Posterior cingulate gyrus (tissue), 11 donors: ENCODE measurements around the gene VPS54.

Experiments used
- DNase-seq, 10 donors: peaks; one replicate each; pipeline versions ENCODE4 v3.0.0 to v3.0.0-alpha.2; 2020 to 2021; ENCODE audit warnings: mixed read lengths in 3 of 10
- intact Hi-C: fragments of 100-400 bp; cut with DNase I; formaldehyde crosslinking; loops from one replicate; pipeline ENCODE4 v1.15.1; 2023

The VPS54 gene, protein sequence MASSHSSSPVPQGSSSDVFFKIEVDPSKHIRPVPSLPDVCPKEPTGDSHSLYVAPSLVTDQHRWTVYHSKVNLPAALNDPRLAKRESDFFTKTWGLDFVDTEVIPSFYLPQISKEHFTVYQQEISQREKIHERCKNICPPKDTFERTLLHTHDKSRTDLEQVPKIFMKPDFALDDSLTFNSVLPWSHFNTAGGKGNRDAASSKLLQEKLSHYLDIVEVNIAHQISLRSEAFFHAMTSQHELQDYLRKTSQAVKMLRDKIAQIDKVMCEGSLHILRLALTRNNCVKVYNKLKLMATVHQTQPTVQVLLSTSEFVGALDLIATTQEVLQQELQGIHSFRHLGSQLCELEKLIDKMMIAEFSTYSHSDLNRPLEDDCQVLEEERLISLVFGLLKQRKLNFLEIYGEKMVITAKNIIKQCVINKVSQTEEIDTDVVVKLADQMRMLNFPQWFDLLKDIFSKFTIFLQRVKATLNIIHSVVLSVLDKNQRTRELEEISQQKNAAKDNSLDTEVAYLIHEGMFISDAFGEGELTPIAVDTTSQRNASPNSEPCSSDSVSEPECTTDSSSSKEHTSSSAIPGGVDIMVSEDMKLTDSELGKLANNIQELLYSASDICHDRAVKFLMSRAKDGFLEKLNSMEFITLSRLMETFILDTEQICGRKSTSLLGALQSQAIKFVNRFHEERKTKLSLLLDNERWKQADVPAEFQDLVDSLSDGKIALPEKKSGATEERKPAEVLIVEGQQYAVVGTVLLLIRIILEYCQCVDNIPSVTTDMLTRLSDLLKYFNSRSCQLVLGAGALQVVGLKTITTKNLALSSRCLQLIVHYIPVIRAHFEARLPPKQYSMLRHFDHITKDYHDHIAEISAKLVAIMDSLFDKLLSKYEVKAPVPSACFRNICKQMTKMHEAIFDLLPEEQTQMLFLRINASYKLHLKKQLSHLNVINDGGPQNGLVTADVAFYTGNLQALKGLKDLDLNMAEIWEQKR

DNA sequence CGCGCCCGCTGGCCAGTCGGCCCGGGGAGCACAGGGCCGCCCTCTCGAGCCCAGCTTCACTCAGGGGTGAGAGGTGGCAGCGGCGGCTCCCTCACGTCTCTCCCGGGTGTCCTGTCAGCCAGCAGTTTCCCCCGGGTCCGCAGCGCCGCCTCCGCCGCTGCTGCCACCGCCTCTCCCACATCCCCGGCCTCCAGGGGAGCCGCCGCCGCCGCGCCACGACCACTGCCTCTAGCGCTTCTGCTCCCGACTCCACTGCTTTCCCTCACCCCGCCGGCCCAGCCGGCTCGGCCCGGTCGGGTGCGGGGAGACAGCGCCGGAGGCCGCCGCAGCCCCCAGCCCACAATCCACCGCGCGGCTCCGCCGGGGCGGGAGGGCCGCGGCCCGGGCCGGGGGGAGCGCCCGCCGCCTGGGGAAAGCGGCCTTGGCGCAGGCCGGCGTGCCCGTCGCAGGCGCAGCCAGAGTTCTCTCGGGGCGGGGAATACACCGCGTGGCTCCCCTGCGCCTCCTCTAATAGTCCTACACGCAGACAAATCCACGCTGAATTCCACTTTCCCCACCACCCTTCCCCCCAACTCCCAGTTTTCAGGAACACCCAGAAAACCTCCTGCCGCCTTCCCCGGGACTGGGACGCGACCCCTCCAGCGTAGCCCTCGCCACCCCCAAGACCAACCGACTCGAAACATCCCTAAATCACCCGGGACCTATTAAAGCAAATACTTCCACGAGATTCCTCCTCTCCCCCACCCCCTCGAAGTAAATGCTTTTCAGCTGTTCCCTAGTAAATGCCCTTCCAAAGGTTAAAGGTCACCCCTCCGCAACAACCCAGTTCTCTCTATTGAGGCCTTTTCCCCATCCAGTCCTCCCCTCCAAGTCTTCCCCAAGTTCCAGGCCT, at the start of gene VPS54:
Gene VPS54, minus strand, starts transcription at position 346 of the 892 bp plus-strand sequence. CDS start 35,429 bp downstream, outside the sequence.
- DNase-seq: peak; percentile 55 to 95 (median 67)
- intact Hi-C loops: loop anchor here (5.0 kb wide), 1 partner anchor 177 kb away; the partner anchor contains the start of gene UGP2

DNA sequence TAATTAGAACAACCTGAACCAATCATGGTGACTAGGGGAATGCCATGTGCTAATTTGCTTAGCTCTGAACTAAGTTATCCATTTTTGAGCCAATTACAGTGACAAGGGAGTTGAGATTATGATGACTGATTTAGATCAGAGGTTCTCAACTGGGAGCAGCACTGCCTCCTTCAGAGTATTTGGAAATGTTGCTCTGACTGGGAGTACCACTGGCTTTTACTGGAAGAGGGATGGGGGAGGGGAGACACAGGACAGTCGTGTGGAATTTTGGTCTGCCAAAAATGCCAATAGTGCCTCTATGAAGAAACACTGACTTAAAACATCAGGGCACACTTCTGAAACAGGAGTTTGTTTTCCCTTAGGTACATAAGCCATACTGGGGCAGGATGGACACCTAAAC, 48.1 kb upstream of the VPS54 start:
- intact Hi-C loops: no loop called here
- no peak for DNase-seq

DNA sequence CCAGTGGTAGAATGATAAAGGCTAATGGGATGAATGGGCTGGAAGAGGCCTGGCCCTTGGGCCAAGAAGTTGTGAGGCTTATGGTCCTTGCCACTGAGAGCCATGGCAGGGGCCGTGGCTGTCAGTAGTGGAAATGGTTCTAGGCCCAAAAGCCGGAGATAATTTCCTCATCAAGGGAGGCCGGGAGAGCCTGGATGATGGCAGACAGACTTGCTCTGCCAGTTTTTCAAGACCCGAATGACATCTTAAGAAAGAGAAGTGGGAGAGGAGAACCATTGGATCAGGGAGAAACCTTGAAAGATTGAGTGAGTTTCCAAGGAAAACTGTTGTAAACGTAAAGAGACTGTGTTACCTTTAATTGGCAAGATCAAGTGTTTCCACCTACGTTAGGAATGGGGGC, 46.3 kb upstream of the VPS54 start:
- DNase-seq: no peak
- intact Hi-C loops: no loop called here

DNA sequence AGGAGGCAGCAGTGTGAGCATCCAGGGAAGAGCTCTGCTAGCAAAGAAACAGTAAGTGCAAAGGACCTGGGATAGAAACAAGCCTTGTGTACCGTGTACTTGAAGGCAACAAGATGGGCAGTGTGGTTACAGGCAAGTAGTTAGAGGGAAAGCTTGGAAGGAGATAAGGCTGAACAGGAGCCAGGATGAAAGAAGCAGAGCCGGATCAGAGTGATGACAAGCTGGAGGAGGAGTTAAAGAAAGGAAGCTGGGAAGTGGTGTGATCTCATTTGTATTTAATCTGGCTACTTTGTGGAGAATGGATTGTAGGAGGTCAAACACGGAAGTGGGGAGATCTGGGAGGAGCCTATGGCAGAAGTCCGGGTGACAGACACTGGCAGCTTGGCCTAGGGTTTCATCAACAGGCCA, 44.7 kb upstream of the VPS54 start:
- DNase-seq: no peak

DNA sequence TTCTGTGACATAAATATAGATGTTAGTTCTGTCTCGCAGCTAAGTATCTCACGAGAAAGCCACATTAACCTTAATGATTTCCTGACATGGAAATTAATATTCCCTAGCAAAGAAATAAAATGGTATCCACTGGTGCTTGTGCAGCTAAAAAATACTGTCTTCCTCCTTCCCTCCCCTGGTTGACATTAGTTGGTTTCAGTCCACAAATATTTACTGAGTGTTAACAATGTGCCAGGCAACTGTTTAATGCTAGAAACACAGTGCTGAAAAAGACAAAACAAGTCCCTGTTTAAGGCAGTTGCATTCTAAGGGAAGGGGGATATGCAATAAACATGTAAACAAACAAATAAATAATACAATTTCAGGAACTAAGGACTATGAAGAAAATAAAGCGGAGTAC, 44.2 kb upstream of the VPS54 start:
- DNase-seq: no peak
- intact Hi-C loops: loop anchor here (5.0 kb wide), 1 partner anchor 254 kb away; no protein-coding TSS in a partner anchor

More for the DNA sequence above, 44.7 kb upstream of the VPS54 start:
- intact Hi-C loops: loop anchor here (5.0 kb wide), 1 partner anchor 253 kb away; no protein-coding TSS in a partner anchor

DNA sequence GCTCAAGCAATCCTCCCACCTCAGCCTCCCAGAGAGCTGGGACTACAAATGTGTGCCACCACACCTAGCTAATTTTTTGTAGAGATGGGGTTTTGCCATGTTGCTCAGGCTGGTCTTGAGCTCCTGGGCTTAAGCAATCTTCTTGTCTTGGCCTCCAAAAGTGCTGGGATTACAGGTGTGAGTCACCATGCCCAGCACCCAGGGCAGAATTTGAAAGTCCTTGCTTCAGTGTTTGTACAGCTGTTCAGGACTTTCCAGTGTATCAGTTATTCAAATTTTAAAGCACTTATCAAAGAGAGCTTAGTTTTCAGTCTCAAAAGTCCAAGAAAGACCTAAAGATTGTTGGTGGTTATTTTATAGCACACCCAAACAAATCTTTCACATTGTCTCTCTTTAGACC, 43.6 kb upstream of the VPS54 start:
- intact Hi-C loops: loop anchor here (5.0 kb wide), 1 partner anchor 254 kb away; no protein-coding TSS in a partner anchor
- DNase-seq: no peak

DNA sequence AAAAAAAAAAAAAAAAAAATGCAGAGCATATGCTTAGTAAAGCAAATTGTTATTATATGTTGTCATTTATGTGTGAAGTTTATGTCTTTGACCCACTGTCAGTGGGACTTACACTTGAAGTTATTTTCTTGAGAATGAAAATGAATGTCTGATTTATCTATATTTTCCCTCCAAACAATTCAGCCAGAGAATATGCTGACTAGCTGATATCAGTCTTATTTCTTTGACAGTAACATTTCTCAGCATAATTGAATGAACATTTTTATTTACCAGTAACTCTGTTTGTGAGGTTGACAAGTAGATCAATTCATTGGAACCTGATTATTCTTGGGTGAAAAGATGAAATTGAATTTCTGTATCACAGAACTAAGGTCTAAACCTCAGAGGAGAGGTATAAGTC, 40.0 kb upstream of the VPS54 start:
- intact Hi-C loops: no loop called here
- no peak for DNase-seq

DNA sequence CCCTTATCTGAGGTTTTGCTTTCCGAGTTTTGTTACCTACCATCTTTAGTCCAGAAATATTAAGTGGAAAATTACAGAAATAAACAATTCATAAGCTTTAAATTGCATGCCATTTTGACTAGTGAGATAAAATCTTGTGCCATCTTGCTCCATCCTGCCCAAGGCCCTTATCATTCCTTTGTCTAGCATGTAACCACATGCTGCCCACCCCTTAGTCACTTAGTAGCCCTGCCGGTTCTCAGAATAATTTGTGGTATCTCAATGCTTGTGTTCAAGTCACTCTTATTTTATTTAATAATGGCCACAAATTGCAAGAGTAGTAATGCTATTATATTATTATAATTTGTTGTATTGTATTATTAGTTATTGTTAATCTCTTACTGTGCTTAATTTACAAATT, 36.8 kb upstream of the VPS54 start:
- DNase-seq: no peak
- intact Hi-C loops: no loop called here

DNA sequence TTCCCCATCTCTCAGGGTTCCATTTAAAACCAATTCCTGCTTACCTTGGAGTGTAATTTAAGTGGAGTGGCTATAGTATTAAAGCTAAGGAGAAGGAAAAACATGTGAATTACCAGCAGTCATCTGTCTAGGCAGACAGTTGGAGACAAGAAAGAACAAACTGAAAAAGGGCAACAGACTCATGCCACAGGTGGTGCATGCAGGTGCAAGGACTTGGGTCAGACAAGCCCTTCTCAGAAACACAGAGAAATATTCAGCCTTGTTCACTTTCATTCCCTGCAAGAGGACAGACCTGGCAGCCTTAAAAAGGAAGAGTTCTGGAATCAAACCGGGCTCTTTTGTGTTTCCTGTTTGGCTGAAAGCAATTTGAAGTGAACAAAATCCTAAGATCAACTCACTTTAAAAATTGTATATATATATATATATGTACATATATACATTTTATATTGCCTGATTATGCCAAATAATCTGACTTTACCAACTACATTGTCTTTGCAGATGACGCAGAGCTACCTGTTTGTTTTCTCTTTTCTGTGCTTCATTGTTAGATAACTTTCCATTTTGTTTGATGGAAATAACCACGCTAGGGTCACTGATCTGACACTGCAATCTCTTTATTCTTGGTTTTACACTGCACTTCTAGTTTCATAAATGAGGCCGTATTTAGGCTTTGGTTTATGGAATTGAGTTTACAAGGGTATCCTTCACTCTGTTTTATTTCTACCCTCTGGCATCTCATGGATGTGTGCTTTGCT, 35.1 kb upstream of the VPS54 start:
- intact Hi-C loops: no loop called here
- DNase-seq: no peak

DNA sequence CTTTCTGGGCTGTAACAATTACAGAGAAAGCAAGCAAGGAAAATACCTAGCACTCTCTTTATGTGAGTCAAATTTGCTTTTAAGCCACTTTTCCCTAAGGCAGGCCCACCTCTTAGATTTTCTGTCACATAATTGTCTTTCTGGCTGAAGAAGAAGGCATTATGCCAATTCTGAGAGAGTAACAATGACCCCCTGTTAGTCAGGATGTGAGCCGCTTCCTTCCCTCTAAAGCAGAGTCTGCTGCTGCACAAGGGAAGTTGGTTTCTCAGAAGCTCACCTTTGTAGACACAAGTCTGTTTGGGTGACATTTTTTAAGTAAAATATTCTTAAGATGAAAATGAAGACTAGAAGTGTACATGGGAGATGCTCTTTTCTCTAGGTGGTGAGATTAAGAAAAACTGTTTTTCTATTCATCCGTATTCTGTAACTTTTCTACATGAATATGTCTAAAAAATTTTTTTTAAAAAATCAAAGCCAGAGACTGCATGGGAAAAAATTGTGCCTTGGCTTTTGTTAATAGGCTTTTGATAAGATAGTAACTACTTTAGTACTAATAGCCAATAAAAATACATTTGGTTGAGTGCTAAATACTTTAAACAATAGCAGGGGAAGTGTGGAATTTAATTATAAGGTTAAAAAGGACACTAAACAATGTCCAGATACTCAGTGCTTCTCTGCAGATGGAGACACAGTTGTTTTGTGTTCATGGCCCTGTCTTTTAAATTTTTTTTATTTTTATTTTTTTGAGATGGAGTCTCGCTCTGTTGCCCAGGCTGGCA, 33.4 kb upstream of the VPS54 start:
- intact Hi-C loops: no loop called here
- DNase-seq: no peak

DNA sequence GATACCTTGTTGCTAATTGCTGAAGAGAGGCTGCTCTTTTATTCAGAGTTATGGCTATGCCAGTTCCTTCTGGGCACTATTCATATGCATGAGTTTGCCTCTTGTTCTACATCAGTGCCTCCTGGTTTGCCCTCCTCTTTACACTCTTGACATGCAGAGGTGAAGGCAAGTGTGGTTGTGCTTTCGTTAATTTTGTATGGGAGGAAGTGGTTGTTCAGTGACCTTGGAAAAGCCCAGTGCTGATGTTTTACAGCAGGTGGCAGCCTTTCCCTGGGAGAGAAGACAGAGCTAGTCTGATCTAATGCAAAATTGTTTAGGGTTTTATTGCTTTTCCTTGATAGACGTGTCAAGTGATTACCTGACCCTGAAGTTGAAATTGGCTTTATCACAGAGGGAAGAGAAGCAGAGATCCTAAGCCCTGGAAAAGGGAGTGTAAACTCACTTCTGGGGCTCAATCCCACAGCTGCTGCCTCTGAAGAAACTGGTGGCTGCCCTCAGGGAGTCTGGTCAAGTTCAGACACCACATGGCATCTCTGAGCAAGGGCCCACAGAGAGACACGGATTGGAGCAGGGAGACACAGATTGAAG, 30.5 kb upstream of the VPS54 start:
- intact Hi-C loops: loop anchor here (1.0 to 10.0 kb wide), 5 partner anchors 95 to 825 kb away; partner anchors contain the start of gene PELI1
- peak in 9 of 10 donors; percentile 20 to 95 (median 74) for DNase-seq

DNA sequence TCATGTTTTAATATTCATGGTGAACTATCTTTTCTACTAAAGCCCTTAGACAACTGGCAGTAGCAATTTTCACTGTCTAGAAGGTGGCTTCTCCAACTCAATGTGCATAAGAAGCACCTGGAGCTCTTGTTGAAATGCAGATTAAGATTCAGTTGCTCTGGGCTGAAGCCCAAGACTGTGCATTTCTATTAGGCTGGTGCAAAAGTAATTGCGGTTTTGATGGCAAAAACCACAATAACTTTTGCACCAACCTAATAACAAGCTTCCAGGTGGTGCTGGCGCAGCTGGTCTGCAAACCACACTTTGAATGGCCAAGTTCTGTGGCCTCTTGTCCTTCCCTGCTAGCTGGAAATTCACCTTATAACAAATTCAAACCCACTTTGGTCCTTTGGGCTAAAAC, 26.7 kb upstream of the VPS54 start:
- intact Hi-C loops: loop anchor here (10.0 kb wide), 2 partner anchors 351 to 829 kb away; no protein-coding TSS in a partner anchor
- no peak for DNase-seq

DNA sequence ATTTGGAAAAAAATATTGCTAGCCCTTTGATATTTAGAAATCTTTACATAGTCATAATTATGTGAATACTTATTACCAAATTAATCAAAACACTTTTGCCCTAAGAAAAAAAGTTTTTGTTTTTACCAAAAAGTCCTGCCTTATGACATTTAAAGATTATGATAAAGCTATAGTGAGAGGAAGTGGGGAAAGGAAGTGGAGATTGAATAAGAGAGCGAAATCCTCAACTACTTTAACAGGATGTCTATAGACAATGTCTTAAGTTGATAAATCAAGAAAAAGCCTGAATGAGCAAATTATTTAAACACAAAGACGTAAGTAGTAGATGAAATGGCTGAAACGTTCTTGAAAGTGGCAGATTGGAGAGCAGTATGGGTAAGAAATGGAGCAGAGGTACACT, 20.9 kb upstream of the VPS54 start:
- intact Hi-C loops: loop anchor here (10.0 kb wide), 2 partner anchors 345 to 835 kb away; no protein-coding TSS in a partner anchor
- no peak for DNase-seq

DNA sequence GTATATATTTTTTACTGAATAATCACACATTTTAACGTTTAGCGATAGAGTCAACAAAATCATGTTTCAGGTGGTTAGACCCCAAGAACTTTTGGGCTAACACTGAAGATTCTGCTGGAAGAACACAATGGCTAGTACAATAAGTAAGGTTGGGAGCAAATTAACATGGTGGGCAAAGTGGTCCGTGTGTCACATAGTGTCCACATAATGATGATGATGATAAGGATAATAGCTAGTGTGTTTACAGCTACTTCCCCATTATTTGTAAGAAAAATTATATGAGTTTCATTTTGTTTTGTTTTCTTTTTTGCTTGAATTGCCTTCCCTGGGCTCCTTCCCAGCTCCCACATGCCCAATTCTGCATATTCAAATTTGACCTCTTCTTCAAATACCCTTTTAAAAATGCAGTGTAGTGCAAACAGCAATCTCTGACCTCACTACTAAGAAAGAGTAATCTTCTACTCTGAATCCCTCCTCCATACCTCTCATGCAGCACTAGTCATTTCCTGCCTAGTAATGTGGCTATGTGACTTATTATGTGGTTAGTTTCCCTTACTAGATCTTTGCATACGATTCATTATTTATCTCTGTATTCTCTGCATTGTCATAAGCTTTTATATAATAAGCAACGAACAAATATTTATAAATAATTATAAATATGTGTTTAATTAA, 16.9 kb upstream of the VPS54 start:
- intact Hi-C loops: no loop called here
- no peak for DNase-seq

DNA sequence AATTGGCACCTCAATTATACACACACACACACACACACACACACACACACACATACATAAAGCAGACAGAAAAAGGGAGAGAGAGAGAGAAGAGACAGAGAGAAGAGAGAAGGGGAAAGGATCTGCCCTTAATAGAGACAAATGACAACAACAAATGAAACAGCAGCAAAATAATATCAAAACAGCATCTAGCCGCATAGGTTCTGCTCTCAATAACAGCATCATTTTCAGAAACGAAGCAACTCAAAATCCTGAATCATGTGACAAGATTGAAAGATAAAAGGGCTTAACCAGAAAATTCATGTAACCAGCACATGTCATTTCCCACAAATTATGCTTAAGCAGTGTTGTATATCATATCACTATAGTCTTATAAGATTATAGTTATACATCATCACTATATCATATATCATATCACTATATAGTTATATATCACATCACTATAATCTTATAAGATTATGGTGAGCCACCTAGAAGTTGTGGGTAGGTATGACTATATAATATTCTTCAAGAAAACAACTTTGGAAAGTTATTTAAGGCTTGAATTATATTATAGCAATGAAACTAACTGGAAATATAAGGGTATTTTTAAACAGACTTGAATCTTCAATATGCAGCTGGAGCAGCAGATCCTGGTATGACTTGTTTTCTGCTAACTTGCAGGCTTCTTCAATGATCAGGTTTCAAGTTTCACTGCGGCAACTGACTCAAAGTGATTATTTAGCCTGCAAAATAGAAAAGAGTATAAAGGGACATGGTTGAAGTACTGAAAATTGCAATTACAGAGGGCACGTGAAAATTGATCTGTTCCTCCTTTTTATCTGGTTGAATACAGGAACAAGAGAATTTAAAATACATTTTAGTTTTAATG, 16.1 kb upstream of the VPS54 start:
- intact Hi-C loops: no loop called here
- DNase-seq: no peak

DNA sequence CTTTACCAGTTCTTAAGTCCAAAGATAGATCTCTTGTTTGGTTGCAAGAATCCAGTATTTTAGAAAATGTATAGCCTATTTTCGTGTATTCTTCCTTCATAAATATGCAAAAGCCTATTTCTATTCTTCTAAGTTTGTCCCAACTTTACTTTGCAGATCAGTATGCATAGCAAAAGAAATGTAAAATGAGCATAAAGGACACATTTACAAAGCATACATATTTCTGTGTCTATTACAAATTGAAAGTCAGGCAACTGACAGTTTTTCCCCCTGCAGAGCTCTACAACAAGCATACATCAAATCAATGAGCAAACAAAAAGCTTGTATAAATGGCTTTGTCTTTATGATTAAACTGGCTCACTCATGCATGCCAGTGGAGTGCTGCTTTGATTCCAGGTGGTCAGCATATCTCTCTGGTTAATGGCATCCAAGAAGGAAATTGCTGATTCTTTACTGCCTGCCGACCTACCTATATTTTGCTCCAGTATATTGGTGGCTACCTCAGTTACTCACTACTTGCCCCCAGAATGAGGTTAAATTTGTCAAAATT, 10.0 kb upstream of the VPS54 start:
- intact Hi-C loops: no loop called here
- DNase-seq: no peak
